Measurements from ENCODE around the gene GPBAR1. TPM values are rescaled to one million over a fixed set of nuclear protein-coding genes. Genes with fewer than 3 reads are reported as not detected.

The GPBAR1 gene
- total and polyA plus RNA-seq, 2 experiments from 2014 or later, result 0.44 TPM; not detected in 1

GRCh38 chr2:218255446-218255845 lies 5.4 kb upstream of the GPBAR1 start:
- ATAC-seq (no peak), DNase-seq (ENCODE audit: low spot score) (no peak)
- peaks cover 48% of the 10 kb centered on the region for H3K36me3 ChIP-seq (ENCODE audit: insufficient read depth)
- no peak overlapping the region for H2AFZ ChIP-seq
- peaks cover 12% of the 10 kb centered on the region for H3K4me1 ChIP-seq (ENCODE audit: insufficient read depth)
- Mint-ChIP-seq H3K36me3 (ENCODE audit: low read depth) (peaks cover 55% of the 10 kb centered on the region), H3K27me3 (ENCODE audit: insufficient read depth, low read depth, poor library complexity) (peaks cover 17% of the 10 kb centered on the region), H3K4me1 (peaks cover 19% of the 10 kb centered on the region), H3K4me3 (no peak overlapping the region), H3K9me3 (no peaks in the 10 kb centered on the region), H3K27ac (no peak overlapping the region)
- no peak overlapping the region for H3K4me2 ChIP-seq
- peaks cover 13% of the 10 kb centered on the region; the same call in 1 of the 2 replicates for H4K20me1 ChIP-seq (replicated peaks; ENCODE audit: insufficient read depth)
- no peaks in the 10 kb centered on the region for H3K27me3 ChIP-seq (ENCODE audit: insufficient read depth)
- no peak overlapping the region for H3K27ac ChIP-seq (ENCODE audit: low read depth)
- H3K4me3 ChIP-seq, result no peak overlapping the region
- H3K9me2 ChIP-seq (ENCODE audit: insufficient read depth), result no peaks in the 10 kb centered on the region
- H3F3A ChIP-seq (replicated peaks; ENCODE audit: low read depth), result peaks cover 14% of the 10 kb centered on the region
- TF ChIP-seq EZH2phosphoT487 (IDR thresholded peaks at IDR 0.05; ENCODE audit: unreplicated experiment) (no peak), STAT1 (IDR thresholded peaks at IDR 0.05; ENCODE audit: unreplicated experiment) (no peak), ZNF114 (CRISPR knock-in tag; IDR thresholded peaks at IDR 0.05) (no peak), REST (IDR thresholded peaks at IDR 0.05; ENCODE audit: unreplicated experiment) (no peak), POLR2AphosphoS5 (IDR thresholded peaks at IDR 0.05; ENCODE audit: low read depth) (no peak), EZH2 (IDR thresholded peaks at IDR 0.05; ENCODE audit: low read depth, unreplicated experiment) (no peak), ETS1 (IDR thresholded peaks at IDR 0.05) (no peak), ZNF462 (CRISPR knock-in tag; IDR thresholded peaks at IDR 0.05) (no peak), CREB1 (CRISPR knock-in tag; IDR thresholded peaks at IDR 0.05; ENCODE audit: low read depth) (no peak), CTCF (conservative IDR thresholded peaks at IDR 0.05; ENCODE audit: low read depth in 2 of 2) (no peak), NANOG (IDR thresholded peaks at IDR 0.05; ENCODE audit: borderline replicate concordance) (no peak), JUNB (IDR thresholded peaks at IDR 0.05; ENCODE audit: unreplicated experiment) (no peak)
- no peaks in the 10 kb centered on the region for H3K79me2 ChIP-seq (replicated peaks; ENCODE audit: insufficient read depth)
